Parathyroid adenoma (tissue), 2 donors: ENCODE results near the gene NPY2R.

Source experiments
- H2AFZ ChIP-seq: fragments of 300-600 bp; sonication (generic); one replicate; pipeline ENCODE4 v1.7.0; 2017; ENCODE audit warnings: antibody characterized with exemption, mild to moderate bottlenecking
- H3K27ac ChIP-seq: fragments of 300-600 bp; sonication (generic); one replicate; pipeline ENCODE4 v1.7.0; 2017
- H3K27me3 ChIP-seq: fragments of 300-600 bp; sonication (generic); one replicate; pipeline ENCODE4 v1.7.0; 2017; ENCODE audit warnings: low read length; ENCODE audit not compliant: control insufficient read depth, insufficient read depth
- H3K36me3 ChIP-seq: fragments of 300-600 bp; sonication (generic); one replicate; pipeline ENCODE4 v1.7.0; 2017; ENCODE audit warnings: low read length; ENCODE audit not compliant: control insufficient read depth, insufficient read depth
- H3K4me1 ChIP-seq: fragments of 300-600 bp; sonication (generic); one replicate; pipeline ENCODE4 v1.7.0; 2017; ENCODE audit warnings: control low read depth
- H3K4me2 ChIP-seq: fragments of 300-600 bp; sonication (generic); one replicate; pipeline ENCODE4 v1.7.0; 2017; ENCODE audit warnings: low read length
- H3K4me3 ChIP-seq: fragments of 300-600 bp; sonication (generic); one replicate; pipeline ENCODE4 v1.7.0; 2017; ENCODE audit warnings: low read depth, low read length
- H3K79me2 ChIP-seq: fragments of 300-600 bp; sonication (generic); one replicate; pipeline ENCODE4 v1.7.0; 2017; ENCODE audit warnings: control low read depth
- H3K9ac ChIP-seq: fragments of 300-600 bp; sonication (generic); one replicate; pipeline ENCODE4 v1.7.0; 2017; ENCODE audit warnings: mild to moderate bottlenecking
- H3K9me3 ChIP-seq: fragments of 300-600 bp; sonication (generic); one replicate; pipeline ENCODE4 v1.7.0; 2017; ENCODE audit warnings: low read length; ENCODE audit not compliant: control insufficient read depth
- TF ChIP-seq, protein P1 (sequence below): fragments of 300-600 bp; sonication (generic); IDR thresholded peaks from one replicate; pipeline ENCODE4 v1.7.0; 2017; ENCODE audit warnings: antibody characterized with exemption, mild to moderate bottlenecking
- donor health status: primary hyperparathyroidism.

Gene NPY2R

DNA sequence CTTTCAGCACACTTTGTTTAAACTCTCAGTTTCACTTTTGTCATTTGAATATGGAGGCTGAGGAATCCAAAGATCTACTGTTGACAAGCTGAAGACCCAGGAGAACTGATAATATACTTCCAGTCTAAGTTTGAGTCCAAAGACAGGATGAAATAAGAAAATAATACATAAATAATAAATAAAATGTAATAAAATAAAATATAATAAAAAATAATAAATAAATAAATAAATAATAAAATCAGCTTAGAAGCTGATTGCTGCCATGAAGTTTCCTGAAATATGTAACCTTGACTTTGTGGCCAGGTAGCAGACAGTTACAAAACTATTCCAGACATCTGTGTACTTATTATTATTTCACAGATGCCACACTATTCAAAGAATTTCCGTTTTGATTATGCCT, 55.0 kb downstream of the NPY2R start:
- no peak overlapping the region for H3K4me2 ChIP-seq
- no peak overlapping the region for H3K27ac ChIP-seq

DNA sequence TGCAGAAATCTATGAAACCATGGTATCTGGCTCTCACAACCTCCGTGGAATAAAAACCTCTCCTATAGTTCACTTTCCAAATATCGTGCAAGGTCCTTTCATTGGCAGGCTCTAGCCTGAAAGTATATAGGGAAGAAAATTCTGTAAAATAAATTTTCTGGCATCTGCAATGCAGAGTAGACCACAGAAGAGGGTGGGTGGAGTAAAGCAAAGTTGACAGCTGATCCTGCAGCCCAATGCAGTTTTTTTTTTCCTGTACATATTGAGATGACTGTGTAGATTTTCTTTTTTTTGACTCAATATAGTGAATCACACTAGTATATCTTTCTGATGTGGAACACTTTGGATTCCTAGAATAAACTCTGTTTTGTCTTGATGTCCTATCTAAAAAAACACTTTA, 56.7 kb downstream of the NPY2R start:
- Histone ChIP-seq H2AFZ (no peak overlapping the region), H3K27me3 (no peaks in the 10 kb centered on the region), H3K4me1 (no peaks in the 10 kb centered on the region), H3K9ac (no peak overlapping the region), H3K27ac (no peak overlapping the region), H3K9me3 (no peaks in the 10 kb centered on the region), H3K36me3 (no peaks in the 10 kb centered on the region), H3K4me3 (no peak overlapping the region), H3K4me2 (no peak overlapping the region), H3K79me2 (no peaks in the 10 kb centered on the region)
- TF ChIP-seq, protein P1, sequence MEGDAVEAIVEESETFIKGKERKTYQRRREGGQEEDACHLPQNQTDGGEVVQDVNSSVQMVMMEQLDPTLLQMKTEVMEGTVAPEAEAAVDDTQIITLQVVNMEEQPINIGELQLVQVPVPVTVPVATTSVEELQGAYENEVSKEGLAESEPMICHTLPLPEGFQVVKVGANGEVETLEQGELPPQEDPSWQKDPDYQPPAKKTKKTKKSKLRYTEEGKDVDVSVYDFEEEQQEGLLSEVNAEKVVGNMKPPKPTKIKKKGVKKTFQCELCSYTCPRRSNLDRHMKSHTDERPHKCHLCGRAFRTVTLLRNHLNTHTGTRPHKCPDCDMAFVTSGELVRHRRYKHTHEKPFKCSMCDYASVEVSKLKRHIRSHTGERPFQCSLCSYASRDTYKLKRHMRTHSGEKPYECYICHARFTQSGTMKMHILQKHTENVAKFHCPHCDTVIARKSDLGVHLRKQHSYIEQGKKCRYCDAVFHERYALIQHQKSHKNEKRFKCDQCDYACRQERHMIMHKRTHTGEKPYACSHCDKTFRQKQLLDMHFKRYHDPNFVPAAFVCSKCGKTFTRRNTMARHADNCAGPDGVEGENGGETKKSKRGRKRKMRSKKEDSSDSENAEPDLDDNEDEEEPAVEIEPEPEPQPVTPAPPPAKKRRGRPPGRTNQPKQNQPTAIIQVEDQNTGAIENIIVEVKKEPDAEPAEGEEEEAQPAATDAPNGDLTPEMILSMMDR, result no peak

More for the DNA sequence above, 55.0 kb downstream of the NPY2R start:
- Histone ChIP-seq H2AFZ (no peak overlapping the region), H3K4me1 (no peaks in the 10 kb centered on the region), H3K36me3 (no peaks in the 10 kb centered on the region), H3K4me3 (no peak overlapping the region), H3K9ac (no peak overlapping the region), H3K9me3 (no peaks in the 10 kb centered on the region), H3K79me2 (no peaks in the 10 kb centered on the region), H3K27me3 (no peaks in the 10 kb centered on the region)
- TF ChIP-seq, protein P1, result no peak
